Natural killer cell (primary cell): ENCODE measurements around the gene DNAI1. TPM values are rescaled to one million over a fixed set of nuclear protein-coding genes. Genes with fewer than 3 reads are reported as not detected.

Experiments
- ATAC-seq, 3 donors: fragments of 150-1000 bp in 2 of 3; fragments of 200-7000 bp in 1 of 3; cut with Tn5 transposase; 1 replicate in 1 of 3; 2 replicates in 2 of 3; pipeline ENCODE4 v1.10.0; 2021; ENCODE audit warnings: mild to moderate bottlenecking in 2 of 3, moderate library complexity in 2 of 3
- DNase-seq, 2 donors: peaks; one replicate each; pipeline versions ENCODE4 v3.0.0 to v3.0.0-alpha.2; 2013 to 2021; ENCODE audit warnings: mixed read lengths in 1 of 2
- H3K27ac ChIP-seq: one replicate; pipeline ENCODE4 v1.5.1; 2013; ENCODE audit warnings: mild to moderate bottlenecking, low read length
- H3K27me3 ChIP-seq: one replicate; pipeline ENCODE4 v1.6.1; 2013; ENCODE audit warnings: low read length; ENCODE audit not compliant: control insufficient read depth, insufficient read depth
- H3K36me3 ChIP-seq: one replicate; pipeline ENCODE4 v1.6.1; 2013; ENCODE audit warnings: low read length; ENCODE audit not compliant: control insufficient read depth, insufficient read depth
- H3K4me1 ChIP-seq: one replicate; pipeline ENCODE4 v1.6.1; 2013; ENCODE audit warnings: low read length; ENCODE audit not compliant: control insufficient read depth, insufficient read depth
- H3K4me3 ChIP-seq: one replicate; pipeline ENCODE4 v1.5.1; 2013; ENCODE audit warnings: low read length
- H3K9me3 ChIP-seq: one replicate; pipeline ENCODE4 v1.6.1; 2013; ENCODE audit warnings: low read length; ENCODE audit not compliant: control insufficient read depth, insufficient read depth
- H3K27ac Mint-ChIP-seq, 2 donors: one replicate each; pipeline ENCODE4 v1.8.0; 2022; ENCODE audit warnings: mild to moderate bottlenecking in 2 of 2, mixed read lengths in 2 of 2, moderate library complexity in 1 of 2
- H3K27me3 Mint-ChIP-seq, 2 donors: one replicate each; pipeline ENCODE4 v1.8.0; 2022; ENCODE audit warnings: low read depth in 2 of 2, mixed read lengths in 2 of 2
- H3K36me3 Mint-ChIP-seq: one replicate; pipeline ENCODE4 v1.8.0; 2022; ENCODE audit warnings: mixed read lengths
- H3K4me1 Mint-ChIP-seq, 2 donors: one replicate each; pipeline ENCODE4 v1.8.0; 2022; ENCODE audit warnings: mixed read lengths in 2 of 2
- H3K4me3 Mint-ChIP-seq: one replicate; pipeline ENCODE4 v1.8.0; 2022; ENCODE audit warnings: mild to moderate bottlenecking, moderate library complexity, mixed read lengths
- H3K9me3 Mint-ChIP-seq, 2 donors: one replicate each; pipeline ENCODE4 v1.8.0; 2022; ENCODE audit warnings: mixed read lengths in 2 of 2
- CTCF ChIP-seq: fragments of 200-600 bp; IDR thresholded peaks from one replicate; pipeline ENCODE4 v1.8.0; 2022; ENCODE audit warnings: antibody characterized with exemption
- WGBS: methylation state at CpG from one replicate; pipeline ENCODE4 v1.1.7; 2013; ENCODE audit warnings: missing lambda C conversion rate; ENCODE audit not compliant: insufficient coverage; 5-methylcytosine and 5-hydroxymethylcytosine counted together
- intact Hi-C: fragments of 100-400 bp; cut with micrococcal nuclease; formaldehyde crosslinking; loops from one replicate; pipeline ENCODE4 v1.14.2; 2022
- total RNA-seq, 4 donors: library from RNA; stranded (reverse); fragments of 120-200 nt in 1 of 4; gene quantifications; one replicate each; pipeline versions ENCODE4 v1.2.3 to v1.2.4, GENCODE V29; 2013 to 2022

Gene DNAI1
- total RNA-seq, 3 donors from 2014 or later (not counting 1 experiment from before 2014, with no cell fraction given): not detected

DNA sequence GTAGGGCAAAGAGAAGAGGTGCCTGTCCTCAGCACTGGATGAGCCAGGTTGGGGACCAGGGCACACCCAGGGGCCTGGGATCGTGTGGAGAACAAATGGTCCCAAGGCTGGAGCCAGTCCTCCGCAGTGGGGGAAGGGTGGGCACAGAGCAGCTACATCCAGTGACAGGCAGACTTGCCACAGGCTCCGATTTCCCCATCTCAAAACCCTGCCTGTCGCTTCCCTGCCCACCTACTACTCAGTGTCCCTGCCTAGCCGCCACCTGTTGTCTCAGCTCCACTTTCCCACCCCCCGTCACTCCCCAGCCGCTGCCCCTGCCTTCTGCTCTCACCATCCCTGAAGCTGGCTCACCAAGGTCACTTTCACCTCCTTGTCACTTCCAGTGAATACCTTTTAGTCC is 78.1 kb downstream of the DNAI1 start:
- H3K27me3 ChIP-seq: peaks cover 7% of the 10 kb centered on the region
- Mint-ChIP-seq H3K4me3 (no peak overlapping the region), H3K27me3 (peaks cover 13 to 18% of the 10 kb centered on the region in 2 donors), H3K4me1 (no peaks in the 10 kb centered on the region), H3K27ac (no peak overlapping the region), H3K9me3 (no peaks in the 10 kb centered on the region), H3K36me3 (no peaks in the 10 kb centered on the region)
- no peak overlapping the region for H3K4me3 ChIP-seq
- intact Hi-C loops: no loop called here
- no peaks in the 10 kb centered on the region for H3K36me3 ChIP-seq
- TF ChIP-seq CTCF: no peak
- ATAC-seq: no peak
- no peaks in the 10 kb centered on the region for H3K9me3 ChIP-seq
- 72% methylated on average over 7 of the region's 7 CpGs for WGBS
- no peak overlapping the region for H3K27ac ChIP-seq
- H3K4me1 ChIP-seq: no peaks in the 10 kb centered on the region
- no peak for DNase-seq

DNA sequence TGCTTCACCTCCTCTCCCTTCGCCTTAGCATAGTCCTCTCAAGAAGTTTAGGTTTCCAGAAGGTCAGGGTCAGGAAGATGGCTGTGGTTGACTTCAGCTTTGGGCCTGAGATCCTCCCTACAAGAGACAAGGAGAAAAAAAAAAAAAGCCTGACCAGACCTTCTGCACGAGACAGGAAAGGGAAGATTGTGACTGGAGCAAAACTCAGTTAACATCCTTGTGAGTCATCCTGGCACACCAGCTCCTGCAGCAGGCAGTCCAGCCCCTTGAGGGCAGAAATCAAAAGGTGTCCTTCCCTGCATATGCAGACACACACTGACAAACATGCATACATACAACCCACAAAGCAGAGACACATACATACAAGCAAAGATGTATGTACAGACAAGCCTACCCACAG is 82.2 kb downstream of the DNAI1 start:
- WGBS: 50% methylated on average over 1 of the region's 2 CpGs
- H3K36me3 Mint-ChIP-seq: no peaks in the 10 kb centered on the region
- Histone ChIP-seq H3K36me3 (no peaks in the 10 kb centered on the region), H3K4me3 (no peak overlapping the region), H3K4me1 (no peaks in the 10 kb centered on the region), H3K9me3 (no peaks in the 10 kb centered on the region), H3K27ac (no peak overlapping the region), H3K27me3 (peaks cover 3% of the 10 kb centered on the region)
- no peak overlapping the region for H3K27ac Mint-ChIP-seq
- peaks cover 11 to 12% of the 10 kb centered on the region in 2 donors for H3K27me3 Mint-ChIP-seq
- ATAC-seq (no peak), DNase-seq (no peak)
- H3K9me3 Mint-ChIP-seq: no peaks in the 10 kb centered on the region
- TF ChIP-seq CTCF: no peak
- no peaks in the 10 kb centered on the region for H3K4me1 Mint-ChIP-seq
- no peak overlapping the region for H3K4me3 Mint-ChIP-seq
- intact Hi-C loops: no loop called here

DNA sequence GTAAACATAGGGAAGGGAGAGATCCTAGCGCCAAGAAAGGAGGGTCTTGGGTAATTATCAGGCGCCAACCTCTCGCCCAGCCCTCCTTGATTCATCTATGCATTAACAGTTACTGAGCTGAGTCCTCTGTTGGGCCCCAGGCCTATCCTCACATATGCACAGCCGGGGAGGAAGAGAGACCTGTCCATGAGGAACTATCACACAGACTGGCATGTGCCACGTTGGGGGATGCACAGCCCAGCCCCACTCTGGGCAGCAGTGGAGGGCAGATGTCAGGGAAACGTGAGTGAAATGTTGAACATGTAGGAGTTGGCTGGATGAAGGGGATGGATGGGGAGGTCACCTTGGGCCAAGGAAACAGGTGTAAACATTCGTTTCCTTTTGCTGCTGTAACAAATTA is 82.9 kb downstream of the DNAI1 start:
- intact Hi-C loops: no loop called here
- Histone ChIP-seq H3K9me3 (no peaks in the 10 kb centered on the region), H3K4me3 (no peak overlapping the region), H3K36me3 (no peaks in the 10 kb centered on the region), H3K4me1 (no peaks in the 10 kb centered on the region), H3K27ac (no peak overlapping the region), H3K27me3 (peaks cover 1% of the 10 kb centered on the region)
- peaks cover 11% of the 10 kb centered on the region in 2 donors for H3K27me3 Mint-ChIP-seq
- DNase-seq: no peak
- H3K4me3 Mint-ChIP-seq: no peak overlapping the region
- WGBS: 74% methylated on average over 7 of the region's 7 CpGs
- H3K4me1 Mint-ChIP-seq: no peaks in the 10 kb centered on the region
- H3K36me3 Mint-ChIP-seq: no peaks in the 10 kb centered on the region
- no peak for TF ChIP-seq CTCF
- ATAC-seq: peak in 1 of 3 donors; percentile 9
- H3K27ac Mint-ChIP-seq: no peak overlapping the region
- no peaks in the 10 kb centered on the region for H3K9me3 Mint-ChIP-seq

GRCh38 chr9:34544035-34544434 is 85.4 kb downstream of the DNAI1 start:
- intact Hi-C loops: no loop called here
- no peaks in the 10 kb centered on the region for H3K9me3 Mint-ChIP-seq
- WGBS: 66% methylated on average over 5 of the region's 5 CpGs

More at GRCh38 chr9:34544035-34544434, 85.4 kb downstream of the DNAI1 start:
- ATAC-seq (no peak), DNase-seq (no peak)
- no peak overlapping the region for H3K4me3 ChIP-seq
- Mint-ChIP-seq H3K4me3 (no peak overlapping the region), H3K36me3 (no peaks in the 10 kb centered on the region), H3K27me3 (peaks cover 5 to 13% of the 10 kb centered on the region in 2 donors), H3K27ac (no peak overlapping the region), H3K4me1 (no peaks in the 10 kb centered on the region)
- no peak overlapping the region for H3K27ac ChIP-seq
- no peaks in the 10 kb centered on the region for H3K9me3 ChIP-seq
- H3K4me1 ChIP-seq: no peaks in the 10 kb centered on the region
- no peak for TF ChIP-seq CTCF
- H3K36me3 ChIP-seq: no peaks in the 10 kb centered on the region
- no peaks in the 10 kb centered on the region for H3K27me3 ChIP-seq
